HFF-Myc (cell line): ENCODE results near the gene MAPK1.

Source experiments
- DNase-seq: peaks from one replicate; pipeline ENCODE4 v3.0.0-alpha.2; 2011; ENCODE audit warnings: low read depth; ENCODE audit errors: extremely low read depth
- H3K4me3 ChIP-seq: replicated peaks from 2 replicates; pipeline ENCODE4 v1.5.1; 2011; ENCODE audit warnings: low read depth, mild to moderate bottlenecking, control low read depth, low read length
- TF ChIP-seq, protein P1 (sequence below): IDR thresholded peaks from 2 replicates; pipeline ENCODE4 v1.5.1; 2012; ENCODE audit warnings: mild to moderate bottlenecking, low read depth, low read length, control low read depth; ENCODE audit errors: missing control alignments

Gene MAPK1

GRCh38 chr22:21714059-21714770, 153.2 kb downstream of the MAPK1 start:
- H3K4me3 ChIP-seq = no peak overlapping the region
- TF ChIP-seq, protein P1, sequence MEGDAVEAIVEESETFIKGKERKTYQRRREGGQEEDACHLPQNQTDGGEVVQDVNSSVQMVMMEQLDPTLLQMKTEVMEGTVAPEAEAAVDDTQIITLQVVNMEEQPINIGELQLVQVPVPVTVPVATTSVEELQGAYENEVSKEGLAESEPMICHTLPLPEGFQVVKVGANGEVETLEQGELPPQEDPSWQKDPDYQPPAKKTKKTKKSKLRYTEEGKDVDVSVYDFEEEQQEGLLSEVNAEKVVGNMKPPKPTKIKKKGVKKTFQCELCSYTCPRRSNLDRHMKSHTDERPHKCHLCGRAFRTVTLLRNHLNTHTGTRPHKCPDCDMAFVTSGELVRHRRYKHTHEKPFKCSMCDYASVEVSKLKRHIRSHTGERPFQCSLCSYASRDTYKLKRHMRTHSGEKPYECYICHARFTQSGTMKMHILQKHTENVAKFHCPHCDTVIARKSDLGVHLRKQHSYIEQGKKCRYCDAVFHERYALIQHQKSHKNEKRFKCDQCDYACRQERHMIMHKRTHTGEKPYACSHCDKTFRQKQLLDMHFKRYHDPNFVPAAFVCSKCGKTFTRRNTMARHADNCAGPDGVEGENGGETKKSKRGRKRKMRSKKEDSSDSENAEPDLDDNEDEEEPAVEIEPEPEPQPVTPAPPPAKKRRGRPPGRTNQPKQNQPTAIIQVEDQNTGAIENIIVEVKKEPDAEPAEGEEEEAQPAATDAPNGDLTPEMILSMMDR = no peak
- no peak for DNase-seq

DNA sequence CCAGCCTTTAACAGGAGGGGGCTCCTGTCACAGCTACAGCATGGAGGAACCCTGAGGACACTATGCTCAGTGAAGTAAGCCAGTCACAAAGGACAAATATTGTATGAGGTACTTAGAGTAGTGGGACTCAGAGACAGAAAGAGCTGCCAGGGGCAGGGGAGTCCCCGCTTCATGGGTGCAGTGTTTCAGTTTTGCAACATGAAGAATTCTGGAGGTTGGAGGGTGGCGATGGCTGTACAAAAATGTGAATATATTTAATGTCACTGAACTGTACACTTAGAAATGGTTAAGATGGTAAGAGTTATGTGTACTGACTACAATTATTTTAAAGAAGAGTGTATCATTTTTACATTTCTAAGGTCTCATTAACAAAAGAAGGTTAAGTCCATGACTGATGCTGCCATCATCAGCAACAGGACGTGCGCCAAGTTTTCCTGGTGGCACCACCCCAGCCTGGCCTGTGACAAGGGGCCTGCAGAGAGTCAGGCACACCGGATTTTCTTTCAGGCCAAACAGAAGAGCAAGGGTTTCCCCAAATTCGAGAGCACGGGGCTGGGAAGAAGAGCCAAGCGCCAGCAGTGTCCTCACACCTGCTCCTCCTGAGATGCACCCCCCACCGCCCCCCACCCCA, 153.9 kb downstream of the MAPK1 start:
- DNase-seq = no peak
- no peak overlapping the region for H3K4me3 ChIP-seq
- TF ChIP-seq, protein P1 = no peak

DNA sequence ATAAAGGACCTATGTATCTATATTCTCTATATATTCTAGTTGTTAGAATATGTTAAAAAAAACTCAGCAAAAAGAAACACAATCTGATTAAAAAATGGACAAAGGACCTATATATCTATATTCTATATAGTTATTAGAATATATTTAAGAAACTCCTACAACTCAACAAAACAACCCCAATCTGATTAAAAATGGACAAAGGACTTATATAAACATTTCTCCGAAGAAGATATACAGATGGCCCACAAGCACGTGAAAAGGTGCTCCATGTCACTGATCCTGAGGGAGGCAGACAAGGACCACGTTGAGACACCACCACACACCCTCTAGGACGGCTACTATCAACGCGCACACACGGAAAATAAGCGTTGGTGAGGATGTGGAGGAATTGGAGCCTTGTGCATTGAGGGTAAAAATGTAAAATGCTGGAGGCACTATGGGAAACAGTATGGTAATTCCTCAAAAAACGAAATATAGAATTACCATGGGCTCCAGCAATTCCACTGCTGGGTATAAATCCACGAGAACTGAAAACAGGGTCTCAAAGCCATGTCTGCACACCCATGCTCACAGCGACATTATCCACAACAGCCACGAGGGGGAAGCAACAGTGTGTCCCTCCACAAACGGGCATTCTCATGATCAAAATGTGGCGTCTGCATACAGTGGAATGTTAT, 154.6 kb downstream of the MAPK1 start:
- H3K4me3 ChIP-seq = no peak overlapping the region
- TF ChIP-seq, protein P1 = peak; percentile 77
- peak; percentile 75 for DNase-seq

DNA sequence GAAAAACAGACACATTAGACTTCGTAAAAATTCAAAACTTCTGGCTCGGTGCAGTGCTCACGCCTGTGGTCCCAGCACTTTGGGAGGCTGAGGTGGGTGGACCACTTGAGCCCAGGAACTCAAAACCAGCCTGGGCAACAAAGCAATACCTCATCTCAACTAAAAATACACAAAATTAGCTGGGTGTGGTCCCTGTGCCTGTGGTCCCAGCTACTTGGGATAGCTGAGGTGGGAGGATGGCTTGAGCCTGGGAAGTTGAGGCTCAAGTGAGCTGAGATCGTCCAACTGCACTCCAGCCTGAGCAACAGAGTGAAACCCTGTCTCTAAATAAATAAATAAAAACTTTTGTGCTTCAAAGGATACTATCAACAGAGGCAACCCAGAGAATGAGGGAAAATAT, 155.6 kb downstream of the MAPK1 start:
- no peak for DNase-seq
- TF ChIP-seq, protein P1 = no peak
- H3K4me3 ChIP-seq = no peak overlapping the region

DNA sequence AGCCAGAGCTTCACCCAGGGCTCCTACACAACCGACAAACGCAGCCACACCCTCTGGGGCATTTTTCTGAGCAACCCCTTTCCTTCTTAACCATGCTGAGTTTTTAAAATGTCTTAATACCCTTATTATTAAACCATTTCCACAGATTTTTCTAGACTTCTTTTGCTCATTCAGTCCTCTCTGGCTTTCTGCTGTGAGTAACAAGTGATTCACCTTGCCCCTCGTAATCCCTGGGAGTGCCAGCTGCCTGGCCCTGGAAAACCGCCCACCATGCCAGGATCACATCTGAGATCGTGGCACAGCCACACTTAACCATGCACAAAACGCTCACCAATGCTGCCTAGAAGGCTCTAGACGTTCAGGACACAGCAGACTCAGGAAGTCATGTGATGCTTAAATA, 157.3 kb downstream of the MAPK1 start:
- no peak for DNase-seq
- TF ChIP-seq, protein P1 = no peak

DNA sequence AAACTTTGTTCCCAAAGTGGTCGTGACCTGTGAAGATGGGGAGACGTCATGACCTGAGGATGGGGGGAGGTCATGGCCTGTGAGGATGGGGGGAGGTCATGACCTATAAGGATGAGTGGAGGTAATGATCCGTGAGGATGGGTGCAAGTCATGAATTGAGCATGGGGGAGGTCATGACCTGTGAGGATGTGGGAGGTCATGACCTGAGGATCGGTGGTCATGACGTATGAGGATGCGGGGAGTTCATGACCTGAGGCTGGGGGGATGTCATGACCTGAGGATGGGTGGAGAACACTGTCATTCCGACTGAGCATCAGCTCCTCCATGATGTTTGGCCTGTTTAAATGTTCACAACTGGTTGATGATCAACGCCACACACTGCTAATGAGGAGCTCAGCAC, 157.8 kb downstream of the MAPK1 start:
- TF ChIP-seq, protein P1 = no peak
- H3K4me3 ChIP-seq = no peak overlapping the region
- no peak for DNase-seq

More for the DNA sequence above, 157.3 kb downstream of the MAPK1 start:
- H3K4me3 ChIP-seq = no peak overlapping the region
